Measurements from ENCODE around the gene JAM2. TPM values are rescaled to one million over a fixed set of nuclear protein-coding genes. Genes with fewer than 3 reads are reported as not detected.

Gene JAM2
- total RNA-seq, 1 donor from 2014 or later: 6.6 TPM

- TF ChIP-seq, protein P1, sequence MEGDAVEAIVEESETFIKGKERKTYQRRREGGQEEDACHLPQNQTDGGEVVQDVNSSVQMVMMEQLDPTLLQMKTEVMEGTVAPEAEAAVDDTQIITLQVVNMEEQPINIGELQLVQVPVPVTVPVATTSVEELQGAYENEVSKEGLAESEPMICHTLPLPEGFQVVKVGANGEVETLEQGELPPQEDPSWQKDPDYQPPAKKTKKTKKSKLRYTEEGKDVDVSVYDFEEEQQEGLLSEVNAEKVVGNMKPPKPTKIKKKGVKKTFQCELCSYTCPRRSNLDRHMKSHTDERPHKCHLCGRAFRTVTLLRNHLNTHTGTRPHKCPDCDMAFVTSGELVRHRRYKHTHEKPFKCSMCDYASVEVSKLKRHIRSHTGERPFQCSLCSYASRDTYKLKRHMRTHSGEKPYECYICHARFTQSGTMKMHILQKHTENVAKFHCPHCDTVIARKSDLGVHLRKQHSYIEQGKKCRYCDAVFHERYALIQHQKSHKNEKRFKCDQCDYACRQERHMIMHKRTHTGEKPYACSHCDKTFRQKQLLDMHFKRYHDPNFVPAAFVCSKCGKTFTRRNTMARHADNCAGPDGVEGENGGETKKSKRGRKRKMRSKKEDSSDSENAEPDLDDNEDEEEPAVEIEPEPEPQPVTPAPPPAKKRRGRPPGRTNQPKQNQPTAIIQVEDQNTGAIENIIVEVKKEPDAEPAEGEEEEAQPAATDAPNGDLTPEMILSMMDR (IDR thresholded peaks at IDR 0.05): peak; percentile 74
- Mint-ChIP-seq H3K4me3 (ENCODE audit: unreplicated experiment) (peak overlapping the region; percentile 72), H3K27me3 (ENCODE audit: low read depth) (peaks cover 11% of the 10 kb centered on the region), H3K9me3 (ENCODE audit: low read depth) (no peaks in the 10 kb centered on the region), H3K27ac (ENCODE audit: unreplicated experiment) (no peak overlapping the region), H3K36me3 (ENCODE audit: low read depth) (no peaks in the 10 kb centered on the region), H3K4me1 (ENCODE audit: low read depth) (peaks cover 24% of the 10 kb centered on the region)
- DNase-seq (ENCODE audit: low spot score): no peak
Measured at GRCh38 chr21:25639551-25640201, 618 bp downstream of the JAM2 start.

DNA sequence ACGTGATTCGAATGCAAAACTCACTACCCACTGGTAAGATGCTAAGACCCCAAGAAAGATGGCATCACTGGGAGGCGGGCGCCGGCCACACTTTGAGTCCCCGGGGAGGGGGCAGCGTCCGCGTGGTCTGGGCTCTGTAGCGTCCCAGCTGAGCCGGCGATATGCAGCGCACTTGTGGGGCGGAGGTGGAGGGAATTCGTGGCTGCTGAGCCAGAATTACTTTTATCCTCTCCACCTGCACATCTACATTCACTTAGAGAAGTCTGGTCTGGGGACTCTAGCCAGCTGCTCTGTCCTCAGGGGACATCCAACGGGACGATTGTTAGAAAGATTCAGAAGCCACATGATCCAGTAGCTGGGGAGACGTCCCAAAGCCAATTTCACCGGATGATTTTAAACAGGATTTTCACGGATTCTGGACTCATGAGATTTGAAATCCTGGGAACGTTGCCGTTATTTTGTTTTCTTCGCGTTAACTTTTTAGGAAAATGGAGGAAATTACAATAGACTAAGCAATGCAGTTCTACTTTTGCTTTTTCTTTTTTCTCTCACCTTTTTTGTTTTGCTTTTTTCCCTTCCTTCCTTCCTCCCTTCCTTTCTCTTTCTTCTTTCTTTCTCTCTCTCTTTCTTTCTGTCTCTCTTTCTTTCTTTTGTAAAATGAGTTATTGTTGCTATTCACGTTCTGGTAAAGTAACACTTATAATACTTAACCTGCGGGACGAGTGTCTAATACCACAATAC, 1.3 kb downstream of the JAM2 start:
- no peaks in the 10 kb centered on the region for H3K36me3 Mint-ChIP-seq (ENCODE audit: low read depth)
- no peaks in the 10 kb centered on the region for H3K9me3 Mint-ChIP-seq (ENCODE audit: low read depth)
- peak overlapping the region; percentile 72 for H3K4me3 Mint-ChIP-seq (ENCODE audit: unreplicated experiment)
- peaks cover 9% of the 10 kb centered on the region for H3K27me3 Mint-ChIP-seq (ENCODE audit: low read depth)
- peaks cover 24% of the 10 kb centered on the region for H3K4me1 Mint-ChIP-seq (ENCODE audit: low read depth)
- DNase-seq (ENCODE audit: low spot score): no peak
- TF ChIP-seq, protein P1 (IDR thresholded peaks at IDR 0.05): no peak
- no peak overlapping the region for H3K27ac Mint-ChIP-seq (ENCODE audit: unreplicated experiment)

GRCh38 chr21:25640943-25641292, 1.9 kb downstream of the JAM2 start:
- Mint-ChIP-seq H3K36me3 (ENCODE audit: low read depth) (no peaks in the 10 kb centered on the region), H3K4me3 (ENCODE audit: unreplicated experiment) (peak overlapping the region; percentile 72), H3K27ac (ENCODE audit: unreplicated experiment) (no peak overlapping the region), H3K9me3 (ENCODE audit: low read depth) (no peaks in the 10 kb centered on the region), H3K4me1 (ENCODE audit: low read depth) (peaks cover 24% of the 10 kb centered on the region), H3K27me3 (ENCODE audit: low read depth) (peaks cover 11% of the 10 kb centered on the region)
- TF ChIP-seq, protein P1 (IDR thresholded peaks at IDR 0.05): no peak
- no peak for DNase-seq (ENCODE audit: low spot score)

DNA sequence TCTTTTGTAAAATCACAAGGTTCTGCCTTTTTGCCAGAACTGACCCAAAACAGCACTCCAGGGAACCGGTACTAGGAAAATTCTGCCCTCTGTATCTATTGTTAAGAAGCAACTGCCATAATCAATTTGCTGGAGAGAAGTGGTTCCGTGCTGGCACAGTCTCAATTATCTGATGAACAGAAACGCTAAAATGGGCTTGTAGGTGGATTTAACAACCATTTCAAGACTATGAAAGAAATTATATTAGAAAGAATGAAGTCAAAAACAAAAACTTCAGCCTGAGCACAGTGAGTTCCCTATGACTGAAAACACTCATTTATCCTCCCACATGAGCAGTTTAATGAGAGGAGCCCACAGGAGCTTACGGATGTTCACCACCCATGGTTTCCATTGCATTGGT, 4.4 kb downstream of the JAM2 start:
- Mint-ChIP-seq H3K36me3 (ENCODE audit: low read depth) (no peaks in the 10 kb centered on the region), H3K27me3 (ENCODE audit: low read depth) (peaks cover 9% of the 10 kb centered on the region), H3K9me3 (ENCODE audit: low read depth) (no peaks in the 10 kb centered on the region), H3K27ac (ENCODE audit: unreplicated experiment) (no peak overlapping the region), H3K4me3 (ENCODE audit: unreplicated experiment) (no peak overlapping the region), H3K4me1 (ENCODE audit: low read depth) (peaks cover 17% of the 10 kb centered on the region)
- no peak for DNase-seq (ENCODE audit: low spot score)
- TF ChIP-seq, protein P1 (IDR thresholded peaks at IDR 0.05): no peak

- no peaks in the 10 kb centered on the region for H3K9me3 Mint-ChIP-seq (ENCODE audit: low read depth)
- peaks cover 2% of the 10 kb centered on the region for H3K4me1 Mint-ChIP-seq (ENCODE audit: low read depth)
- H3K4me3 Mint-ChIP-seq (ENCODE audit: unreplicated experiment): no peak overlapping the region
- no peaks in the 10 kb centered on the region for H3K36me3 Mint-ChIP-seq (ENCODE audit: low read depth)
- no peak overlapping the region for H3K27ac Mint-ChIP-seq (ENCODE audit: unreplicated experiment)
- peaks cover 5% of the 10 kb centered on the region for H3K27me3 Mint-ChIP-seq (ENCODE audit: low read depth)
- DNase-seq (ENCODE audit: low spot score): no peak
- TF ChIP-seq, protein P1 (IDR thresholded peaks at IDR 0.05): no peak
Measured at GRCh38 chr21:25646474-25646873, 7.4 kb downstream of the JAM2 start.

All from chondrocyte (in vitro differentiated cells).